ENCODE results near the gene HSPA1B.

Gene HSPA1B

GRCh38 chr6:31806470-31807272, 20.9 kb upstream of the HSPA1B start, which contains the start of gene LSM2 (continued):
- TF ChIP-seq PRDM2 (tag by site-specific recombination; IDR thresholded peaks at IDR 0.05; ENCODE audit: borderline replicate concordance) (no peak), ZNF639 (tag by site-specific recombination; IDR thresholded peaks at IDR 0.05) (0 out of 2 replicates have a peak, but pooled peaks have one; percentile 27), GLIS1 (tag by site-specific recombination; IDR thresholded peaks at IDR 0.05) (peak; percentile 44), ZNF239 (tag by site-specific recombination; IDR thresholded peaks at IDR 0.05) (no peak), KLF1 (tag by site-specific recombination; IDR thresholded peaks at IDR 0.05) (peak; percentile 35; the same call in 1 of the 2 replicates), ZNF423 (tag by site-specific recombination; IDR thresholded peaks at IDR 0.05) (peak; percentile 95), ZNF624 (tag by site-specific recombination; IDR thresholded peaks at IDR 0.05) (no peak), GFI1B (tag by site-specific recombination; IDR thresholded peaks at IDR 0.05) (no peak), SCRT1 (tag by site-specific recombination; IDR thresholded peaks at IDR 0.05; ENCODE audit: borderline replicate concordance) (no peak), ZIC2 (tag by site-specific recombination; IDR thresholded peaks at IDR 0.05) (peak; percentile 97), ZNF354C (tag by site-specific recombination; IDR thresholded peaks at IDR 0.05; ENCODE audit: borderline replicate concordance, low read depth) (no peak), ZNF792 (tag by site-specific recombination; IDR thresholded peaks at IDR 0.05) (no peak), ZFP3 (tag by site-specific recombination; IDR thresholded peaks at IDR 0.05; ENCODE audit: low read depth) (no peak), HIC1 (tag by site-specific recombination; IDR thresholded peaks at IDR 0.05) (peak; percentile 99), ZNF585B (tag by site-specific recombination; IDR thresholded peaks at IDR 0.05) (no peak), IKZF3 (tag by site-specific recombination; IDR thresholded peaks at IDR 0.05) (0 out of 2 replicates have a peak, but pooled peaks have one; percentile 2), ZNF280C (tag by site-specific recombination; IDR thresholded peaks at IDR 0.05) (no peak), ZNF391 (tag by site-specific recombination; IDR thresholded peaks at IDR 0.05; ENCODE audit: borderline replicate concordance, low read depth) (0 out of 2 replicates have a peak, but pooled peaks have one; percentile 47), ZBTB1 (tag by site-specific recombination; IDR thresholded peaks at IDR 0.05) (no peak), ZNF24 (tag by site-specific recombination; IDR thresholded peaks at IDR 0.05) (0 out of 2 replicates have a peak, but pooled peaks have one; percentile 5), BCL11A (tag by site-specific recombination; IDR thresholded peaks at IDR 0.05; ENCODE audit: low read depth) (no peak), ZNF629 (tag by site-specific recombination; IDR thresholded peaks at IDR 0.05) (peak; percentile 96), ZBTB20 (tag by site-specific recombination; IDR thresholded peaks at IDR 0.05) (peak; percentile 60; the same call in 1 of the 2 replicates), ZSCAN18 (tag by site-specific recombination; IDR thresholded peaks at IDR 0.05) (no peak), GLIS2 (tag by site-specific recombination; IDR thresholded peaks at IDR 0.05) (peak; percentile 93)
